SK-N-SH treated with all-trans-retinoic acid at 6 μM for 48 hours (cell line): ENCODE data around the gene PTPRT.

ENCODE experiments used
- ARNTL ChIP-seq: fragments of 450-650 bp; formaldehyde crosslinking; IDR thresholded peaks from 2 replicates; pipeline ENCODE4 v1.5.0; 2020; ENCODE audit warnings: low read depth, mild to moderate bottlenecking, moderate library complexity, borderline replicate concordance
- CREB5 ChIP-seq: fragments of 250-450 bp; sonication (Bioruptor Pico); IDR thresholded peaks from 2 replicates; pipeline ENCODE4 v1.5.1; 2020; ENCODE audit warnings: low read depth, mild to moderate bottlenecking, moderate library complexity
- ISL1 ChIP-seq: fragments of 250-450 bp; sonication (Bioruptor Pico); IDR thresholded peaks from 2 replicates; pipeline ENCODE4 v2.1.2; 2022; ENCODE audit warnings: mild to moderate bottlenecking, moderate library complexity
- RARB ChIP-seq: fragments of 250-450 bp; sonication (Bioruptor Pico); IDR thresholded peaks from 2 replicates; pipeline ENCODE4 v1.8.0; 2021; ENCODE audit warnings: mild to moderate bottlenecking, moderate library complexity
- ZC3H10 ChIP-seq: fragments of 250-450 bp; sonication (Bioruptor Pico); IDR thresholded peaks from 2 replicates; pipeline ENCODE4 v1.5.1; 2021; ENCODE audit warnings: mild to moderate bottlenecking, moderate library complexity

- no peak for TF ChIP-seq ISL1 (CRISPR knock-in tag)
- no peak for TF ChIP-seq ARNTL (CRISPR knock-in tag)
- TF ChIP-seq RARB (CRISPR knock-in tag), result no peak
- no peak for TF ChIP-seq CREB5 (CRISPR knock-in tag)
- no peak for TF ChIP-seq ZC3H10 (CRISPR knock-in tag)
Observed at GRCh38 chr20:43137160-43137559, 52.5 kb downstream of the PTPRT start.
